Glomerular endothelial cell (primary cell): ENCODE results near the gene MTARC1. TPM values are rescaled to one million over a fixed set of nuclear protein-coding genes. Genes with fewer than 3 reads are reported as not detected.
A peak's percentile ranks its signal among the peaks of the same experiment; 100 is the strongest.

Experiments used
- DNase-seq: peaks from one replicate; pipeline ENCODE4 v3.0.0-alpha.2; 2011; ENCODE audit warnings: low read depth, low spot score; ENCODE audit errors: extremely low read depth
- total RNA-seq: library from RNA; depleted of rRNA; stranded (reverse); fragments of >200 nt; gene quantifications from 2 replicates; pipeline ENCODE4 v1.2.3, GENCODE V29; 2015

MTARC1 gene
- total RNA-seq, 1 donor from 2014 or later: 0.93 TPM

DNA sequence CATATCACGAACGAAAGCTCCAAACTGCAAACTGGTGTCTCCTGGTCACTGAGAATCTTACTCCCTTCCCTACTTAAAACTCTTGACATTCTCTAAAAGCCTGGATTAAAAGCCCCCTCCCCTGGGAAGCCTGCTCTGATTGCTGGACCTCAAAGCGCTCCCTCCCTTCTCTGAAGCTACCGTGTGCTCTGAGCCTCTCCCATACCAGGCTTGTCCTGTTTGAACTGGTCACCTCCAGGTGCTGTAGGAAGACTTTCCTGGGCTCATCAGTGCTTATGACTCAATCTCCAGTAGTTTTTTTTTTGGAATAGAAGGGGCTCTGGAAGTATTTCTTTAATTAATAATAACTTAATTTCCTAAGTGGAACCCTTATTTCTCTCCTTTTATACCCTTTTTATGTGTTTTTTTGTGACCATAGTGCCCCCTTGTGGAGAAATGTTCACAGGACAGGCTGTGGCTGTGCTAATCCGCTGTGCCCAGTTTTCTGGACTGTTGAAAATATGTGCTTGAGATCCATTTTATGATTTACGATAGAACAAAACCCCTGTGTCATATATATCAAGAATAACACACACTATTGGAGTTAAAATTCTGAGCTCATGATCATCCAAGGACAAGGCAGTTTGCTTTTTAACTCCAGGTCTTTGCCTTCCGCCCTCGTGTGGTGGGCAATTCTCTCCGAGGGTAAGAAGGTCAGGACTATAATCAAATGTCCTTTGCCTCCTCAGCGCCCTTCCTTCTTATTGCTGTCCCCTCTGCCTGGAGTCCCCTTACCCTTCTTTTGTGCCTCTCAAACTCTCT lies 16.9 kb downstream of the MTARC1 start:
- DNase-seq: peak; percentile 36

DNA sequence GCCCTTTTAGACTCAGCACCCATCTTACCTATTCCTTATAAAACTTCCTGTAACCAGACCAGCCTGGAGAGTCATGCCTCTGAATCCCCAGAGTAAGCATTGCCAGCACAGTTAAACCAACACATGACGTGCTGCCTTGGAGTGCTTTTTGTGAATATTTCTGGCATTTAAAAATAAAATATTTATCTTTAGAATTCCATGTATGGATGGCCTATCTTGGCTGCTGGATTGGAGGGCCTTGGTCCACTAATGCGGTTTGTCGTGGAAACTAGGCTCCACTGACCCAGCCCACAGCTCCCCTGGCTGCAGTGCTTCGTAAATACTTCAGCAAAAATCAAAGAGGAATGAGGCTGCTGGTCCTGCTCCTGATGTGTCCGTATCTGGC lies 17.5 kb downstream of the MTARC1 start:
- no peak for DNase-seq

DNA sequence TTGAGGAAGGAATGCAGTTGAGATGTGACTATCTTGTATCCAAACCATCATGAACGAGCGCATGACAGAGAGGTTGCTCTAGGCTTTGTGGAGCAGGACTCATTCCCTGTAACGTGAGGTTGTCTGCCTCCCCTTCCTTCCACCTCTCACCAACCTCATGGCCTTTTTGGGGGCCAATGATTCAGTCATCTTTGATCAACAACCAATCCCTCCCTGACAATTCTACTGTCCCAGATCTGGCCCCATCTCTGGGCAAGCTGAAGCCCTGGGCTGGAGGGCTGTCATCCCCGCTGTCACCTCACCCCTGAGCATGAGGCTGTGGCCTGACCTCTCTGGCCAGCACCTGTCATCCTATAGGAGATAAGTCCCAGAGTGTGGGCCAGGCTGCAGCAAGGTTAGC lies 19.7 kb downstream of the MTARC1 start:
- no peak for DNase-seq

DNA sequence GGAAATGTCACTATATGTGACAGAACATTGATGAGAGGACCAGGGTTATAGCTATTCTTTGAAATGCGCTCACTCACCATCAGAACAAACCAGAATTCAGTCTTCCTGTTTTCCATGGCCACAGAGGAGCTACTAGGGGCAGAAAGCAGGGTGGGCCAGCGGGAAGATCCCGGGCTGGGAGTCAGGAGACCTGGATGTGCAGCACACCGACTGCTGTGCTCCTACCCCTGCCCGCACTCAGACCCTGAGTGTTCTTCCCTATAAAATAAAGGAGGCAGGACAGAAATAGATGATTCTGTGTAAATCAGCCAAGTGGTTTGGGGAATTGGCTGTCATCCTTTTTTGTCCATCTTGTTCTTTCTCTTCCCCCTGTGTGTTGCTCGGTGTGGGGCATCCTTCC lies 21.0 kb downstream of the MTARC1 start:
- no peak for DNase-seq

DNA sequence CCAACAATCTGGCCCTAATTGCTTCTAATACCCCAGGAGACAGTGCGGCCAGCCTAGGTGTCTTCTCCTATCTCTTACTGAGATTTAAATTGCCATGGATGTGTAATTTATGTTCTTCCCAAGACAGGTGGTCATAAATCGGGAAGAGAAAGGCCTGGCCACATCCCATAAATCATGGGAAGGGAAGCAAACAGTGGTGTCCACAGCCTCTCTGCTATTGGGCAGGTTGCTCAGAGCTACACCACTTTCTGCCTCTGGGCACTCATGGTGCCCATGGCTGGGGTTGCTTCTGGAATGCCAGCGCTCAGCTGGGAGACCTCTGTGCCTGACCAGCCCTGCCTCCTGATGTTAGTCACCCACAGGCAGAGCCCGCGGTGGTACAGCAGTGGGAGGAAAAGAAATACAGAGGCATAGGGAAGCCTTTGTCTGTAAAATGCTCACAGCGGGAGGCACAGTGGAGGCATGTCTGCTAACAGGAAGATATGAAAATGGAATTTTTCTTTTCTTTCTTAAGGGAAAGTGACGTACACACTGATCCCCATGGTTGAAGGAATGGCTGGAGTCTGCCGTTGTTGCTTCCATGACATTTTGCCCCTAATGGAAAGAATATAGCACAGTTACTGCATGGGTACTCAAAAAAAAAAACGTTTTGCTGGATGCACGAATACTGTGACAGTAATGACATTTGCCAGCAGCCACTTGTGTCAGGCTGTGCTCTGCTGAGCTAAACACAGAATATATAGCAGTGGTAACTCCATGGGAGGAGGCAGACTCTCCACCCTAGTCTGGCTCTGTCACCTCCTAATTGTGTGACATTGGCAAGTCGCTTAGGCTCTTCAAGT lies 21.9 kb downstream of the MTARC1 start:
- DNase-seq: no peak

DNA sequence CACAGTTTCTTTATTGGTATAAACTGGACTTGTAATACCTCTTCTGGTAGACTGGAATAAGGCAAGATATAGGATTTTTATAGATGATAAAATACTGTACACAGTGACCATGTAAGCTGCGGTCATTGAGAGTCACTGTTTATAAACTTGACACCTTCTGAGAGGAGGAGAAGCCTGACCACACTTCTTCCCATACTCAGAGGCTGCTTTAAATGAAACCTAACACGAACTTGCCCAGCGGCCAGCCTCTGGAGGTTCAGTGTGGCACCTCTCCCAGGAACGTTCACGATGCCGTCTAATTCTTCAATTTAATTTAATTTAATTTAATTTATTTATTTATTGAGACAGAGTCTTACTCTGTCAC lies 22.5 kb downstream of the MTARC1 start:
- no peak for DNase-seq

DNA sequence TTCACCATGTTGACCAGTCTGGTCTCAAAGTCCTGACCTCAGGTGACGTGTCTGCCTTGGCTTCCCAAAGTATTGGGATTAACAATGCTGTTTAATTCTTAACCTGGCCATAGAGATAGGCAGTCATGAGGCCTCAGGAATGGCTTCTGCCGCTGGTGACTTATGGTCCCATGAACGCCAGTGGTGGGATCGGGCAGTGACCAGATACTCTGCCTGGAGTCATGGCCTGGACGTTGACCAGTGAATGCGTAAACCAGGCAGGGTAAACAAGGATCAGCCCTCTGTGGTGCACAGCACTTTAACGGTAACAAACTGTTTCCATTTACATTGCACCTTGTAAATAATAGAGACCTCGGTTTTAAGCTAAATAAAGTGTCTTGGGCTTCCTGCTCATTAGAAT lies 23.0 kb downstream of the MTARC1 start:
- no peak for DNase-seq

DNA sequence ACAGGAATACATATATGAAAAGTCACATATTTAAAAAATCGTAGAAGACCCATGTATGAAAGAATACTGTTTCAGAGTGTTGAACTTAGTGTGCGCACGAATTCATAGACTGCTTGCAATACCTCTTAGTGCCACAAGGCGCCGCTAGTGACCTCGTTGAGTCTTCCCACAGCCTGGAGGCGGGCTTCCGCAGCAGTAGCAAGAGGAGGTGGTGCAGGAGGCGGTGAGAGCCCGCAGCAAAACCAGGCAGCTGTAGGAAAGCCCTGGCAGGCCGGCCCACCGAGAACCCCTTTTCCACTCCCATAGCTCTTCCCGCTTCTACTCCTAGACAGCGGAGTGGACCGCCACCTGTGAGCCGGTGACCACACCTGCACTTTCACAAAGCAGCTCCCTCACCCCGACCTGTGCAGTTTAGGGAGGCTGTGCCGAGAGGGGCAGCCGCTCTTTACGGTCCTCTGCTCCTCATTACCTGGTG lies 23.5 kb downstream of the MTARC1 start:
- peak; percentile 45 for DNase-seq

DNA sequence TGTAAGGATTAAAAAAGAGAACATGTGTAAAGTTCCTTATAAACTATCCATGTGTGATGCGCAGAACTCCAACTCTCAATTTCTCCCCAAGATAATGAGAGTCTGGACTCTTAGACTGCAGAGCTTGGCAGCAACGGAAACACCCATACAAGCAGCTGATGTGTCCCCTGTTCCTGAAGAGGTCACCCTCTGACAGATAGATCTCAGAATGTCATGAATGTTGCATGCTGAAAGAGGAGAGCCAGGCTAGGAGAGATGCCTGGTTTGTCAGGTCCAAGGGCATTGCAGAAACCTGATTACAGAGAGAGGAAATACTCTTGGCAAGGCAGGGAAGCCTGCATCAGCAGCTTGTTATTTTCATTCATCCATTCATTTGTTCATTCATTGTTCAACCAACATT lies 24.2 kb downstream of the MTARC1 start:
- no peak for DNase-seq

DNA sequence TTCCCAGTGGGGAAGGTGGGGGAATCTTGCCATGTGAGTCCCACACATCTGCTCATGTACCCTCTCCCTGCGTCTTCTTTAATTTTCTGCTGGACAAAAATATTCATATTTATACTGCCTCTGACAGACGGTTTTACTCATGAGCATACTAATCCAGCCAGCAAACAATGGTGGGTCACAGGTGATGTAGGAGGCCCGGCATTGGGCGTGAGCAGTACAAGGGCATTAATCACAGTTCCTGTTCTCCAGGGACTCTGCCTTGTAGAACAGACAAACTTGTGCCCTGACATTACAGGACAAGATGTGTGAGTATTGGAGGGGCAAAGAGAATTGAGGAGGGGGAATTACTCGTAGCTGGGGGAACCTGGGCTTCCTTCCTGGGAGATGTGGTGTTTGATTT lies 25.0 kb downstream of the MTARC1 start:
- no peak for DNase-seq

DNA sequence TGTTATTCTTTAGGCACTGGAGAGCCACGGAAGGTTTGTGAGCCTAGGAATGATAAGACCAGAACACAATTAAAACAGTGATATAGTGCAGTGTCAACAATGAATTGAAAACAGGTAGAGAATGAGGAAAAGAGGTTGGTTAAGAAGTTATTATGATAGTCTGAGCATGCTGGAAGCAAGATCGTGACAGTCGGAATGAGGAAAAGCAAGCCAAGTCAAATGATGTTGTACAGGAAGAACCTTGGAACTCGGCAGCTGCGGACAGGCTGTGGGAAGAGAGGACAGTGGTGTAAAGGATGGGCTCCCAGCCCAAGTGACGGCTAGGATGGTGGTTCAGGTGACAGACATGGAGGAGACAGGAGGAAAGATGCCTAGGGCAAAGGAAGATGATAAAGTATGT lies 25.6 kb downstream of the MTARC1 start:
- no peak for DNase-seq

DNA sequence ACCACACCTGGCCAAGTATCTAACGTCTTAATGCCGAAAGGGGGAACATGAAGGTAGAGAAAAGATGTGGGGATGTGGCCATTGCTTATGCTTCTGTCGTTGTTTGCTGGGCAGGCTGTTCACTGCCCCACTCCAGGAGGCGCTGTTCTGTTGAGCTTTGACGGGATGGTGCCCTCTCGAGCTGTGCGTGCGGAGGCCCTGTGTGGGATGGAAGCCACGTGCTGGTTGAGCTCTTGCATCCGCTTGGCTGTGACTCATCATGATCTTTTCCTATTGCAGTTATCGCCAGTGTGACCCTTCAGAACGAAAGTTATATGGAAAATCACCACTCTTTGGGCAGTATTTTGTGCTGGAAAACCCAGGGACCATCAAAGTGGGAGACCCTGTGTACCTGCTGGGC lies 26.3 kb downstream of the MTARC1 start:
- peak; percentile 73 for DNase-seq

DNA sequence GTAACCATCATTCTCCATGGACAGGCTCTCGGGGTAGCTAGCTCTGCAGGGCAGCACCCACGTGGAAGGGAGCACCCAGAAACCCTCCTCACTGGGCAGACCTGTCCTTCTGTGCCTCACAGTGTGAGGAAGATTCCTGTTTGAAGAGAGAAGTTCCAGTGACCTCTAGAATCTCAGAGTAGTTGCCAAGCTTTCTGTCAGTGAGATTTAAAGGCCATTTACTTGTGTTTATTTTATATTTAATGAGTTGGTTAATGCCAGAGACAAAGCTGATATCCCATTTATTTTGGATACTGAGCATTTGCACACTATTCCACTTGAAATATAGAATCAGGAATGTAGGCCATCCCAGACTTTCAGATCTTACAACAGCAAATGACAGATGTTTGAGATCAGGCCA lies 28.7 kb downstream of the MTARC1 start:
- no peak for DNase-seq

DNA sequence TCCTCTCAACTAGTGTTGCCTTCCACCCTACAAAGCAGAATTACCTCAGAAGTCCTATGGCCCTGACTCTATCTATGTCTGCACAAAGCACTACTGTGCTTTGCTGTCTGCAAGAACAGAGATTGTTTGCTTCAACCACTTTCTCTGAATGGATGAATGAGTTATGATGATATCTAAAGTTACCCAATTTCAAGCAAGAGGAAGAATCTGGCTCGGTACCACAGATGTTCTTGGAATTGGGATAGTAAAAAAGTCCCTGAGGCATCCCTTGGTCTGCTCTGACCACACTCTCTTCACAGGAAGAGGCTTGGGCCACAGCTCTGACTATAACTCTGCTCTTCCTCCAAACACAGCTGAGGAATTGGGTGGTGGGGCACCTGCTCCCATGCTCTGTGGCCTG lies 31.2 kb downstream of the MTARC1 start:
- no peak for DNase-seq

DNA sequence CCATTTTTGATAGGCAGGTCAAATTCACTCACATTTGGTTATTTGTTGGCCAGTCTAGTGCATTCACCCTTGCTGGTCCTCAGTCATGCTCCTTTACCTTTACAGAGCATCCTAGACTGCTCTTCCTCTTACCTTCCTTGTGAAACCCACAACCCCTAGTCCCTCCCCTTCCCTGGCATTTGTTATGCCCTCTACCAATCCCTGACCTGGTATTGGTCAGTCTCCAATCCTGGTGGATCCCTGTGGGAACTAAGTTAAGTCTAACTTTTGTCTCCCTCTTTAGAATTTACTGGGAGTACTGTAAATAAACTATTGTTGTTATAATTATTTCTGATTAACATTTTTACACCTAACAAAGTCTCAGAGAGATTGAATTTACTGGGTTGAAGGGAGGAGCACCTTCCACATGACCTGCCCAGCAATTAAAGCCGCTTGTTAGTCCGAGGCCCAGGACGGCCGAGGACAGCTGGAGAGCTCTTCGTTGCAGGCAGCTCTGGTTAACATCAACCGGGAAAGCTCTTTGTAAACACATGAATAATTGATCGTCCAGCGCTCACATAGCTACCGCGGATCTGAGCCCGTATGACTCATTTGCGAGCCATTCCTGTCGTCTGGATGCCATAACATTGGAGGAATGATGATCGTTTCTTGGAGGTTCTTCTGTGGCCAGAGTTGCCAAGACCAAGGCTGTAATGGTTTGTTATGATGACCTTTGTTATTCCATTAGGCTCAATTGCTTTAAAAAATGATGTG lies 31.9 kb downstream of the MTARC1 start:
- DNase-seq: no peak

DNA sequence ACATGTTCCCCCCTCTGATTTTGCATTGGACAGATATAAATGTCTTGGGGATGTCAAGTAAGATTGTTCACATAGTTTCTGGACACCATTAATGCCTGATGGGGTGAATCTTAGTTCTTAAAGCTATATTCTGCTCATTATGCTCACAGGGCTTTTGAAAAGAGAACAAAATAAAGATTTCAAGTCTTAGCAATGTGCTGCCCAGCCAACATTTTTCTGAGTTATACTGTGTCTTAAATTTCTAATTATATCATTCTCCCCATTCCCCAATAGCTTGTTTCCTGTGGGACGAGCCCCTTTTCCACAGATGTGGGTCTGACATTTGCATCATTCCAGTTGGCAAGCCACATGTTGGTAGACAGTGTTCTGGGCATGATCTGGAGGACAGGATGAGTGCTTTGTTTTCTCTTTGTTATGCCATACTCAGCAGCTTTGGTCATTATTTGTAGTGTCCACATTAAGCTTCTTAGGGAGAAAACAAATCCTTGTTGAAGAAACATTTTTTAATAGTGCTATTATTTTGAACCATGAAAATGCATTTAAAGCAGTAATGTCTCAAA lies 32.8 kb downstream of the MTARC1 start:
- DNase-seq: no peak

DNA sequence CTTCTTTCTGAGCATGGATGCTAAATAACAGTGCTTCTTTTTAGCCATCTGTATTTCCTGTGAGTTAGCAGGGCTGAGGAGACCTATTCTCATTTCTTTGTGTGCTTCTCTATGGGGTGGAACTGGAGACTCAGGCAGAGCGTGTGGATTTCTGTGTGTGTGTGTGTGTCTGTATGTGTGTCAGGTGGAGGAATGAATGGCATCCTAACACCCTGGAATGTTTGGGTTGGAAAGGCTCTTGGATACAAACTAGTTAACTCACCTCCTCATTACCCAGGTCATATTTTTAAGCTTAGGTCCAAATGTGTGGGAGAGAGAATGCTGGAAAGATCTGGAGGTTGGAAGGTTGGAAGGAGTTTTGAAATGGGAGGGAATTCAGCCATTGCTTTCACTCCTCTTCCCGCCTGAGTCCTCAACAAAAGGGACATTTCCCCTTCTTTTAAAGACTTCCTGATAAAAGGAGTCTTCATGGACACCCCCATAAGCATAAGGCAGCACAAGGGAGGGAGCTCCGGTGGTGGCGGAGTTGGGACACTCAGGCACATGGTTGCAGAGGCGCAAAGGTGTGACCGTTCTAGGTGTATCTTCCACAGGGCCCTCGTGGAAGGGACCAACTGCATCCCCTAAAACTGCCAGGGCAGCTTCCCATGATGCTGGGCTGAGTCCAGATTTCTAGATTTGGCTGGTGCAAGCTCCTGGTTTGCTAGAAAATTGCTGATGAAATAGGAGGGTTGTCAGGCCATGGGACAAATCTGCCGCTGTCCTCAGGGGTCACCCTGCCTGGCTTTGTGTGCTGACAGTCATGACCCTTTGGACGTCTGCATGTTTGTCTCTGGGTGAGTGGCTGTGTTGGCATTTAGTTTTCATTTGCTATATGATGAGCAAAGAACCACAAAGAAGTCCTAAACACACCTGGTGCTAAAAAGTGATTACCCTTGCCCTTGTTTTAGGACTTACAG lies 37.6 kb downstream of the MTARC1 start:
- DNase-seq: no peak

DNA sequence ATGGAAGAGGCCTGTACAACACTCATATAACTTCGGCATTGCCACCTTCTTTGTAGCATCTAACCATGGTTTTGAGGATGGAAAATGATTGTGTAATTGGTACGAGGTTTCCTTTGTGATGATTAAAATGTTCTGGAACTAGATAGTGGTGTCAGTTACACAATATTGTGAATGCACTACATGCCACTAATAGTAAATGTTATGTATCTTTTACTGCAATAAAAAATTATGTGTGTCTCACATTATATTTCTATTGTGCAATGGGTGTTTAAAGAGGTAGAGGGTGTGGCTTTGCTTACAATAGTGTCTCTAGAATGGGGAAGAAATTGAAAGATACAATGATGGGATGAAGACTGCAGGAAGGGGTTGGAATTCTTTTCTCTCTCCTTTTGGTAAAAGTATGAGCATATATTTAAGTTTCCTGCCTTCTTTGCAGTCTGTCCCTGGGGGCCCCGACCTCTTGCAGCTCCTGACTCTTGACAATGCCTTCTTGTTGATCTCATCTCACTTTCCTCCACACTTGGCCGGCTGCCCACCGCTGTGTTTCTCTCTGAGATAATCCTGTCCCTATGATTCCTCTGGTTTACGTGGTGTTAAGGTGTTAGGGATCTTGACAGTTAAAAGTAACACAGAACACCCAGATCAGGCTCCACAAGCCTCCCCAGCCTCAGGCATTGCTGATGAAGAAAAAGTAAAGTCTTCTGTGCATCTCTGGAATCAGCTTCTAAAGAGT lies 39.3 kb downstream of the MTARC1 start:
- no peak for DNase-seq

DNA sequence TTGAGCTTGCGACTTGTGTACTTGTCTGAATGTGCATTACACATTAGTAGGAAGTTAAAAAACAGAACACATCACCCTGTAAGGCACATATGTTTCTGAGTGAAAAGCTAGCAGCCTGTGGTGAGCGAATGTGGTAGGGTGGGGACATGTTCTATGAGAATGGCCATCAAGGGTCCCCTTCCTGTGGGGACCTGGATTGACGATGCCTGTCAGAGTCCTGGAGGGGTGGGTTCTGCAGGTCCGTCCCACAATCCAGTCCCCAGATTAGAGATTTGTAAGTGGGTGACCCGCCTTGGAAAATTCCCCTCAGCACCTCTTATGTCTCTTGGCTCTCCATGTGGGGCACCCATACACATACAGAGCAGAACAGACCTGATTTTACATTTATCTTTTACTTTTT lies 40.0 kb downstream of the MTARC1 start:
- DNase-seq: no peak
